ENCODE data around the gene CLRN2.

CLRN2 gene

DNA sequence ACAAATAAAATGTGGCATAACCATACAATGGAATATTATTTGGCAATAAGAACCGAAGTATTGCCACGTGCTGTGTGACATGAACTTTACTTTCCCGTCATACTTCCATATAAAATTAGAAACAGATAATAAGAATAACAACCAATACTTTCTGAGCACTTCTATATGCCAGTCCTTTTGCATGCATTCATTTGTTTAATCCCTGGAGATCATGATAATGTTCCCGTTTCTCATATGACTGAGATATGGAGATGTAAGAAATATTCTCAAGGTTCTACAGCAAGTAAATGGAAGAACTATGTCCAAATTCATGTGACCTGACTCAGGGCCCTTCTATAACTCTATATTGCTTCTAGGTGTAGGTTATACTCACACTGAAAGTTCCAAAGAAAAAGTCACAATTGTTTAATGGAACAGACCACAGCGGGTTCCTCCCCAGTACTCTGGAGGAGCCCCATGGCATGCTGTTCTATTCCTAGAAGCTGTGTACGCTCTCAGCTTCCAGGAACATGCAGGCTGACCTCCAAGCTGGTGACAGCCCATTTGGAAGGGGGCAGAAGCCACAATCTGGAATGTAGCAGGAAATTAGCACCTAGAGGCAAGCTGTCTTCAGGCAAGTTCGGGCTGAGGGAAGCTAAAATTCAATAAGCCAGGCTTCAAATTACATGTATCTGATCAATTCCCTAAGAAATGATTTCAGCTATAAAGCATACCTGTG is 34.6 kb upstream of the CLRN2 start:
- H3K4me3 ChIP-seq (ENCODE audit: insufficient read length, low read depth), result no peak overlapping the region
- no peak overlapping the region for H3K9ac ChIP-seq (ENCODE audit: insufficient read length, low read depth)
- no peak for TF ChIP-seq ZNF274 (IDR thresholded peaks at IDR 0.05; ENCODE audit: low read depth, low read length)
- TF ChIP-seq YY1 (IDR thresholded peaks at IDR 0.05; ENCODE audit: insufficient read depth, insufficient read length), result no peak
- TF ChIP-seq SUZ12 (IDR thresholded peaks at IDR 0.05; ENCODE audit: extremely low read depth, insufficient read depth, insufficient read length), result no peak
- DNase-seq (ENCODE audit: low read depth, low spot score), result no peak
- no peaks in the 10 kb centered on the region for H3K9me3 ChIP-seq (ENCODE audit: insufficient read depth, low read length)
- H3K36me3 ChIP-seq (ENCODE audit: insufficient read depth, insufficient read length, low read length), result peaks cover 6% of the 10 kb centered on the region
- no peaks in the 10 kb centered on the region for H3K27me3 ChIP-seq (ENCODE audit: insufficient read depth, insufficient read length)
- H3K4me1 ChIP-seq (ENCODE audit: insufficient read depth, insufficient read length), result peaks cover 3% of the 10 kb centered on the region

DNA sequence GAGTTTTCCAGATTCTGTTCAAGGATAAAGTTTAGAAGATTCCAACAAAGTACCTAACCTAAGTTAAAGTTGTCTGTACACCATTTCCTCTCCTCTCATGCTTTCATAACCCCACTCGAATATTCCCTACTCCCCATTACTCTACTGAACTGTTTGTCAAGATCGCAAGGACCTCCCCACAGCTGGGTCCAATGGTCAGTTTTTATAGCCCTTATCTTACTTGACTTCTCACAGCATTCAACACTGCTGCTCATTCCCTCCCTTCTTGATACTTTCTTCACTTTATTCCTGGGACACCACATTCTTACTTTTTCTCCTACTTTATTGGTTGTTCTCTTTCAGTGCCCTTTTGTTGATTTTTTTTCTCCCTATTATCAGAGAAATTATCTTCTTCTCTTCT is 34.0 kb upstream of the CLRN2 start:
- DNase-seq (ENCODE audit: low read depth, low spot score), result no peak
- Histone ChIP-seq H3K27me3 (ENCODE audit: insufficient read depth, insufficient read length) (no peaks in the 10 kb centered on the region), H3K36me3 (ENCODE audit: insufficient read depth, insufficient read length, low read length) (peaks cover 6% of the 10 kb centered on the region), H3K9ac (ENCODE audit: insufficient read length, low read depth) (no peak overlapping the region), H3K4me1 (ENCODE audit: insufficient read depth, insufficient read length) (peaks cover 3% of the 10 kb centered on the region), H3K4me3 (ENCODE audit: insufficient read length, low read depth) (no peak overlapping the region), H3K9me3 (ENCODE audit: insufficient read depth, low read length) (no peaks in the 10 kb centered on the region)
- TF ChIP-seq SUZ12 (IDR thresholded peaks at IDR 0.05; ENCODE audit: extremely low read depth, insufficient read depth, insufficient read length) (no peak), YY1 (IDR thresholded peaks at IDR 0.05; ENCODE audit: insufficient read depth, insufficient read length) (no peak), ZNF274 (IDR thresholded peaks at IDR 0.05; ENCODE audit: low read depth, low read length) (no peak)

DNA sequence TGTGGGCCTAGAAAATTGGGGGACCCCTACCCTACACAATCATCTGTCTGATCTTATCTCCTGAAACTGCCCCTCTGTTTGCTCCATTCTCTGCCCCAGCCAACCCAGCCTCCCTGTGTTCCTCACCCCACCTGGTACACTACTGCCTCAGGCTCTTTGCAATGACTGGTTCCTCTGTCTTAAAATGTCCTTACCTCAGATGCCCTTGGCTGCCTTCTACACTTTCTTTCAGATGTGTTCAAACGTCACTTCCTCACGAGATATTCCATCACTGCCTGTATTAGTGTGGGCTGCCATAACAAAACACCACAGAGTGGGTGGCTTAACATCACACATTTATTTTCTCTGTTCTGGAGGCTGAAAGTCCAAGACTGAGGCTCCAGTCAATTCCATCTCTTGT is 32.2 kb upstream of the CLRN2 start:
- no peak overlapping the region for H3K4me3 ChIP-seq (ENCODE audit: insufficient read length, low read depth)
- peaks cover 21% of the 10 kb centered on the region for H3K36me3 ChIP-seq (ENCODE audit: insufficient read depth, insufficient read length, low read length)
- no peaks in the 10 kb centered on the region for H3K27me3 ChIP-seq (ENCODE audit: insufficient read depth, insufficient read length)
- no peak for DNase-seq (ENCODE audit: low read depth, low spot score)
- TF ChIP-seq SUZ12 (IDR thresholded peaks at IDR 0.05; ENCODE audit: extremely low read depth, insufficient read depth, insufficient read length) (no peak), ZNF274 (IDR thresholded peaks at IDR 0.05; ENCODE audit: low read depth, low read length) (no peak), YY1 (IDR thresholded peaks at IDR 0.05; ENCODE audit: insufficient read depth, insufficient read length) (no peak)
- H3K9ac ChIP-seq (ENCODE audit: insufficient read length, low read depth), result no peak overlapping the region
- H3K9me3 ChIP-seq (ENCODE audit: insufficient read depth, low read length), result no peaks in the 10 kb centered on the region
- no peaks in the 10 kb centered on the region for H3K4me1 ChIP-seq (ENCODE audit: insufficient read depth, insufficient read length)

DNA sequence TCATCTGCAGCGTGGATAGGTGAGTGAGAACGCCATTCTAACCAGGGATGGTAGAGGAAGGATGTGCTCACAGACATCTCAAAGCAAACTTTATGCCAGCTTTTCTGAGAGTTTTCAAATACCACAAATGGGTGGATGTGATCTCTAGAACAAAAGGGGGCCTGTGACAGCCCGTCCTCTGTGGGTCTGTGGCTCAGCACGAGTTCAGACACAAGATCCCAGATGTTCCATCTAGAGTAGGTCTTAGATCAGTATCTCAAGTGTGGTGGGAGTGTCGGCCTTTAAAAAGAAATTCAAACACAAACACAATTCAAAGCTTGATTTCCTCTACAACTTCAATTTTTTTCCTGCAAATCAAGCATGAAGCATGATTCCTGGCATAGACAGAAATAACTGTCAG is 25.8 kb upstream of the CLRN2 start:
- DNase-seq (ENCODE audit: low read depth, low spot score), result no peak
- peaks cover 78% of the 10 kb centered on the region for H3K36me3 ChIP-seq (ENCODE audit: insufficient read depth, insufficient read length, low read length)
- no peaks in the 10 kb centered on the region for H3K9me3 ChIP-seq (ENCODE audit: insufficient read depth, low read length)
- no peak overlapping the region for H3K9ac ChIP-seq (ENCODE audit: insufficient read length, low read depth)
- no peaks in the 10 kb centered on the region for H3K27me3 ChIP-seq (ENCODE audit: insufficient read depth, insufficient read length)
- TF ChIP-seq YY1 (IDR thresholded peaks at IDR 0.05; ENCODE audit: insufficient read depth, insufficient read length), result no peak
- TF ChIP-seq SUZ12 (IDR thresholded peaks at IDR 0.05; ENCODE audit: extremely low read depth, insufficient read depth, insufficient read length), result no peak
- no peak for TF ChIP-seq ZNF274 (IDR thresholded peaks at IDR 0.05; ENCODE audit: low read depth, low read length)
- H3K4me1 ChIP-seq (ENCODE audit: insufficient read depth, insufficient read length), result peaks cover 2% of the 10 kb centered on the region
- H3K4me3 ChIP-seq (ENCODE audit: insufficient read length, low read depth), result no peak overlapping the region

DNA sequence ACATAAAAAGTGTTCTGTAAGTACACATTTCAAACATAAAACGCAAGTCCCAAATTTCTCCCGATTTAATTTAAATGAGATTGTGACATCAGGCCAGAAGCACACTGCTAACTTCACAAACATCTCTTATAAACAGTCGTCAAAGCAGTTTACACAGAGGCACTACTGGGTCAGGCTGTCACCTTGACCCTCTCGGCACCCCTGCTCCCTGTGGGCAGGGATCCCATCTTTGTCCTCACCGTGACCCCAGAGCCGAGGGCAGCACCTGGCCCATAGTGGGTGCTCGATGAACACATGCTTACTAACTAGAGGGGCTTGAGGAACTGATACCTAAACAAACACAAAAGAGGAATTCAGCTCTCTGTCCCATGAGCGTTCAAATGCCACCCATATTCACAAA is 25.2 kb upstream of the CLRN2 start:
- TF ChIP-seq YY1 (IDR thresholded peaks at IDR 0.05; ENCODE audit: insufficient read depth, insufficient read length) (no peak), SUZ12 (IDR thresholded peaks at IDR 0.05; ENCODE audit: extremely low read depth, insufficient read depth, insufficient read length) (no peak), ZNF274 (IDR thresholded peaks at IDR 0.05; ENCODE audit: low read depth, low read length) (no peak)
- H3K4me3 ChIP-seq (ENCODE audit: insufficient read length, low read depth), result no peak overlapping the region
- H3K9me3 ChIP-seq (ENCODE audit: insufficient read depth, low read length), result no peaks in the 10 kb centered on the region
- H3K36me3 ChIP-seq (ENCODE audit: insufficient read depth, insufficient read length, low read length), result peaks cover 76% of the 10 kb centered on the region
- DNase-seq (ENCODE audit: low read depth, low spot score), result no peak
- H3K27me3 ChIP-seq (ENCODE audit: insufficient read depth, insufficient read length), result no peaks in the 10 kb centered on the region
- H3K9ac ChIP-seq (ENCODE audit: insufficient read length, low read depth), result no peak overlapping the region
- H3K4me1 ChIP-seq (ENCODE audit: insufficient read depth, insufficient read length), result peaks cover 2% of the 10 kb centered on the region

DNA sequence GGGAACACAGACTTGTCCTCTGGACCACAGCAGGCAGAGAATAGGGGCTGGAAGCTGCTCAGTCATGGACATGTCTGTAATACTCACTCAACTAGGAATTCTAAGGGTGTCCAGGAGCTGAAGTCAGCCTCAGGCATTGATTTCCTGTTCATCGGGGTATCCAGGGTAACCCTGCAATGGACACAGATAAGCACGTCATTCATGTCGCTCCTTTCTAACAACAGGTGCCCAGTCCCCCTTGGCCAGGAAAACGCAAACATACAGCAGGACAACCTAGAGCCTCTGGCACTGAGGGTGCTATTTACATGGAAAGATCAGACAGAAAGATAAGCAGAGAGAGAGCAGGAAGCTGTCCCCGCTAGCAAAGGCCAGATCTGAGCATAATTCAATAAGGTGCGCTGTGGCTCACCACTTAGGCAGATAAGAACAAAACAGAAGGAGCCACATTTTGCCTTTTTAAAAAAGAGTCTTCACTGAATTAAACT is 24.3 kb upstream of the CLRN2 start:
- Histone ChIP-seq H3K4me3 (ENCODE audit: insufficient read length, low read depth) (no peak overlapping the region), H3K4me1 (ENCODE audit: insufficient read depth, insufficient read length) (peaks cover 2% of the 10 kb centered on the region), H3K36me3 (ENCODE audit: insufficient read depth, insufficient read length, low read length) (peaks cover 85% of the 10 kb centered on the region), H3K9me3 (ENCODE audit: insufficient read depth, low read length) (no peaks in the 10 kb centered on the region), H3K27me3 (ENCODE audit: insufficient read depth, insufficient read length) (no peaks in the 10 kb centered on the region), H3K9ac (ENCODE audit: insufficient read length, low read depth) (no peak overlapping the region)
- no peak for DNase-seq (ENCODE audit: low read depth, low spot score)
- TF ChIP-seq ZNF274 (IDR thresholded peaks at IDR 0.05; ENCODE audit: low read depth, low read length) (no peak), YY1 (IDR thresholded peaks at IDR 0.05; ENCODE audit: insufficient read depth, insufficient read length) (no peak), SUZ12 (IDR thresholded peaks at IDR 0.05; ENCODE audit: extremely low read depth, insufficient read depth, insufficient read length) (no peak)

DNA sequence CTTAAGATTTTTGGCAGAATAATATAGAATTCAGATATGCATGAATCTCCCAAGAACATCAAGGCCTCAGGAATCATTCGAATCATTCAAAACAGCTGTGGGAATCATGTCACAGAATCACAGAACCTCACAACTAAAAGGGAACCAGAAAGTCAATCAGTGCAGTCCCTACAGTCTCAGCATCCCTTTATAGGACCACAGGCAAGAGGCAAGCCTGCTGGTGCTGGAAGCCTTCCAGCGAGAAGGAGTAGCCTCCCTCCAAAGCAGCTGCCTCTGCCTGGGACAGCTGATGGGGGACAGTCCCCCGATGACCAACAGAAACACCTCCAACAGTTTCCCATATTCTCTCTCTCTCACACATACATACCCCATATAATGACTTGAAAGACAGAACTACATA is 23.8 kb upstream of the CLRN2 start:
- H3K27me3 ChIP-seq (ENCODE audit: insufficient read depth, insufficient read length), result no peaks in the 10 kb centered on the region
- H3K9ac ChIP-seq (ENCODE audit: insufficient read length, low read depth), result no peak overlapping the region
- no peak overlapping the region for H3K4me3 ChIP-seq (ENCODE audit: insufficient read length, low read depth)
- no peak for TF ChIP-seq YY1 (IDR thresholded peaks at IDR 0.05; ENCODE audit: insufficient read depth, insufficient read length)
- no peak for TF ChIP-seq SUZ12 (IDR thresholded peaks at IDR 0.05; ENCODE audit: extremely low read depth, insufficient read depth, insufficient read length)
- no peak for TF ChIP-seq ZNF274 (IDR thresholded peaks at IDR 0.05; ENCODE audit: low read depth, low read length)
- H3K9me3 ChIP-seq (ENCODE audit: insufficient read depth, low read length), result no peaks in the 10 kb centered on the region
- H3K4me1 ChIP-seq (ENCODE audit: insufficient read depth, insufficient read length), result peaks cover 2% of the 10 kb centered on the region
- H3K36me3 ChIP-seq (ENCODE audit: insufficient read depth, insufficient read length, low read length), result peaks cover 83% of the 10 kb centered on the region
- no peak for DNase-seq (ENCODE audit: low read depth, low spot score)
